Measurements from ENCODE around the gene DCST1. TPM values are rescaled to one million over a fixed set of nuclear protein-coding genes. Genes with fewer than 3 reads are reported as not detected.

The DCST1 gene
- polyA plus RNA-seq, 2 of the 4 experiments (the other 2 are of a cell fraction) = 0.06 TPM; not detected in 1

DNA sequence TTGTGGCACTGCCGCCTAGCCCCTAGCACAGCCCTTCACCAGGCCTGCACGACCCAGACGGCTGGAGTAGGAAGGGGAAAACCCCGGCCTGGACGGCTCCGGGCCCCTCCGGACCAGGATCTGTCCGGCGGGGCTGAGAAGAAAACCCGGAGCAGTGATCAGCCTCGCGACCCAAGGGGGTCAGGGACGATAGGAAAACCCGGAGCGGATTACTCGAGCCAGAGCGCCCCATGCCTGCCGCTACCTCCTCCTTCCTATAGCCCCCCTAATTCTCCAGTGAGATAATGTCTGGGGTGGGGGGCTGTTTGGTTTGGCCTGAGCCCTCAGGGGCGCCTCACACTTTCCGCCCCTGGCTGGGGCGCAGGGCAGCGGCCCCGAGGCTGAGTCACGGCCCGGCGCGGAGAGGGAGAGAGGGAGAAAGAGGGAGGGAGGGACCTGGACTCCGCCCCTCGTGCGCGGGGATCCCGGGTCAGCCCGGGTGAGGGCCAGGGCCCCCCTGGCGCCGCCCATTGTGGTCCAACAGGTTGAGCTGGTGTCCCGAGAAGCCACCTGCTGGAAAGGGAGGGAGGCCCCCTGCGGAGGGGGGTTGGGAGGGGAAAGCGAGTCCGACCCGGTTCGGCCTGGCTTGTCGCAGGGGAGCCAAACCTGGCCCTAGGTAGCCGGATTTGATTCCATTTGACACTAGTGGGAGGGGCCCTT lies 32.7 kb upstream of the DCST1 start (continued):
- TF ChIP-seq, protein P1, sequence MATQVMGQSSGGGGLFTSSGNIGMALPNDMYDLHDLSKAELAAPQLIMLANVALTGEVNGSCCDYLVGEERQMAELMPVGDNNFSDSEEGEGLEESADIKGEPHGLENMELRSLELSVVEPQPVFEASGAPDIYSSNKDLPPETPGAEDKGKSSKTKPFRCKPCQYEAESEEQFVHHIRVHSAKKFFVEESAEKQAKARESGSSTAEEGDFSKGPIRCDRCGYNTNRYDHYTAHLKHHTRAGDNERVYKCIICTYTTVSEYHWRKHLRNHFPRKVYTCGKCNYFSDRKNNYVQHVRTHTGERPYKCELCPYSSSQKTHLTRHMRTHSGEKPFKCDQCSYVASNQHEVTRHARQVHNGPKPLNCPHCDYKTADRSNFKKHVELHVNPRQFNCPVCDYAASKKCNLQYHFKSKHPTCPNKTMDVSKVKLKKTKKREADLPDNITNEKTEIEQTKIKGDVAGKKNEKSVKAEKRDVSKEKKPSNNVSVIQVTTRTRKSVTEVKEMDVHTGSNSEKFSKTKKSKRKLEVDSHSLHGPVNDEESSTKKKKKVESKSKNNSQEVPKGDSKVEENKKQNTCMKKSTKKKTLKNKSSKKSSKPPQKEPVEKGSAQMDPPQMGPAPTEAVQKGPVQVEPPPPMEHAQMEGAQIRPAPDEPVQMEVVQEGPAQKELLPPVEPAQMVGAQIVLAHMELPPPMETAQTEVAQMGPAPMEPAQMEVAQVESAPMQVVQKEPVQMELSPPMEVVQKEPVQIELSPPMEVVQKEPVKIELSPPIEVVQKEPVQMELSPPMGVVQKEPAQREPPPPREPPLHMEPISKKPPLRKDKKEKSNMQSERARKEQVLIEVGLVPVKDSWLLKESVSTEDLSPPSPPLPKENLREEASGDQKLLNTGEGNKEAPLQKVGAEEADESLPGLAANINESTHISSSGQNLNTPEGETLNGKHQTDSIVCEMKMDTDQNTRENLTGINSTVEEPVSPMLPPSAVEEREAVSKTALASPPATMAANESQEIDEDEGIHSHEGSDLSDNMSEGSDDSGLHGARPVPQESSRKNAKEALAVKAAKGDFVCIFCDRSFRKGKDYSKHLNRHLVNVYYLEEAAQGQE (IDR thresholded peaks at IDR 0.05) = no peak; the same call in 1 of the 2 replicates
- TF ChIP-seq KDM5A (IDR thresholded peaks at IDR 0.05) = no peak
- TF ChIP-seq, protein P2, sequence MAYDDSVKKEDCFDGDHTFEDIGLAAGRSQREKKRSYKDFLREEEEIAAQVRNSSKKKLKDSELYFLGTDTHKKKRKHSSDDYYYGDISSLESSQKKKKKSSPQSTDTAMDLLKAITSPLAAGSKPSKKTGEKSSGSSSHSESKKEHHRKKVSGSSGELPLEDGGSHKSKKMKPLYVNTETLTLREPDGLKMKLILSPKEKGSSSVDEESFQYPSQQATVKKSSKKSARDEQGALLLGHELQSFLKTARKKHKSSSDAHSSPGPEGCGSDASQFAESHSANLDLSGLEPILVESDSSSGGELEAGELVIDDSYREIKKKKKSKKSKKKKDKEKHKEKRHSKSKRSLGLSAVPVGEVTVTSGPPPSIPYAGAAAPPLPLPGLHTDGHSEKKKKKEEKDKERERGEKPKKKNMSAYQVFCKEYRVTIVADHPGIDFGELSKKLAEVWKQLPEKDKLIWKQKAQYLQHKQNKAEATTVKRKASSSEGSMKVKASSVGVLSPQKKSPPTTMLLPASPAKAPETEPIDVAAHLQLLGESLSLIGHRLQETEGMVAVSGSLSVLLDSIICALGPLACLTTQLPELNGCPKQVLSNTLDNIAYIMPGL (CRISPR knock-in tag; IDR thresholded peaks at IDR 0.05; ENCODE audit: borderline replicate concordance) = no peak
- TF ChIP-seq MAZ (IDR thresholded peaks at IDR 0.05; ENCODE audit: borderline replicate concordance, low read depth, low read length) = peak; percentile 94
- TF ChIP-seq, protein P3, sequence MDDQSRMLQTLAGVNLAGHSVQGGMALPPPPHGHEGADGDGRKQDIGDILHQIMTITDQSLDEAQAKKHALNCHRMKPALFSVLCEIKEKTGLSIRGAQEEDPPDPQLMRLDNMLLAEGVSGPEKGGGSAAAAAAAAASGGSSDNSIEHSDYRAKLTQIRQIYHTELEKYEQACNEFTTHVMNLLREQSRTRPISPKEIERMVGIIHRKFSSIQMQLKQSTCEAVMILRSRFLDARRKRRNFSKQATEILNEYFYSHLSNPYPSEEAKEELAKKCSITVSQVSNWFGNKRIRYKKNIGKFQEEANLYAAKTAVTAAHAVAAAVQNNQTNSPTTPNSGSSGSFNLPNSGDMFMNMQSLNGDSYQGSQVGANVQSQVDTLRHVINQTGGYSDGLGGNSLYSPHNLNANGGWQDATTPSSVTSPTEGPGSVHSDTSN (IDR thresholded peaks at IDR 0.05) = peak; percentile 51
- TF ChIP-seq, protein P4, sequence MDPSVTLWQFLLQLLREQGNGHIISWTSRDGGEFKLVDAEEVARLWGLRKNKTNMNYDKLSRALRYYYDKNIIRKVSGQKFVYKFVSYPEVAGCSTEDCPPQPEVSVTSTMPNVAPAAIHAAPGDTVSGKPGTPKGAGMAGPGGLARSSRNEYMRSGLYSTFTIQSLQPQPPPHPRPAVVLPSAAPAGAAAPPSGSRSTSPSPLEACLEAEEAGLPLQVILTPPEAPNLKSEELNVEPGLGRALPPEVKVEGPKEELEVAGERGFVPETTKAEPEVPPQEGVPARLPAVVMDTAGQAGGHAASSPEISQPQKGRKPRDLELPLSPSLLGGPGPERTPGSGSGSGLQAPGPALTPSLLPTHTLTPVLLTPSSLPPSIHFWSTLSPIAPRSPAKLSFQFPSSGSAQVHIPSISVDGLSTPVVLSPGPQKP (IDR thresholded peaks at IDR 0.05; ENCODE audit: low read depth, low read length) = no peak
- TF ChIP-seq, protein P5, sequence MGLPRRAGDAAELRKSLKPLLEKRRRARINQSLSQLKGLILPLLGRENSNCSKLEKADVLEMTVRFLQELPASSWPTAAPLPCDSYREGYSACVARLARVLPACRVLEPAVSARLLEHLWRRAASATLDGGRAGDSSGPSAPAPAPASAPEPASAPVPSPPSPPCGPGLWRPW (IDR thresholded peaks at IDR 0.05) = no peak
- TF ChIP-seq FOSL2 (IDR thresholded peaks at IDR 0.05) = peak; percentile 81
- peak; percentile 98 for TF ChIP-seq FOSL2 (CRISPR knock-in tag; IDR thresholded peaks at IDR 0.05)
- TF ChIP-seq CHD2 (IDR thresholded peaks at IDR 0.05; ENCODE audit: low read length, partially characterized antibody) = no peak
- TF ChIP-seq, protein P6, sequence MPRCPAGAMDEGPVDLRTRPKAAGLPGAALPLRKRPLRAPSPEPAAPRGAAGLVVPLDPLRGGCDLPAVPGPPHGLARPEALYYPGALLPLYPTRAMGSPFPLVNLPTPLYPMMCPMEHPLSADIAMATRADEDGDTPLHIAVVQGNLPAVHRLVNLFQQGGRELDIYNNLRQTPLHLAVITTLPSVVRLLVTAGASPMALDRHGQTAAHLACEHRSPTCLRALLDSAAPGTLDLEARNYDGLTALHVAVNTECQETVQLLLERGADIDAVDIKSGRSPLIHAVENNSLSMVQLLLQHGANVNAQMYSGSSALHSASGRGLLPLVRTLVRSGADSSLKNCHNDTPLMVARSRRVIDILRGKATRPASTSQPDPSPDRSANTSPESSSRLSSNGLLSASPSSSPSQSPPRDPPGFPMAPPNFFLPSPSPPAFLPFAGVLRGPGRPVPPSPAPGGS (IDR thresholded peaks at IDR 0.05) = peak; percentile 63; the same call in 1 of the 3 replicates
- peak; percentile 83 for TF ChIP-seq RFX5 (IDR thresholded peaks at IDR 0.05)
- TF ChIP-seq KDM1A (IDR thresholded peaks at IDR 0.05; ENCODE audit: low read depth) = no peak
- TF ChIP-seq MYC (IDR thresholded peaks at IDR 0.05; ENCODE audit: borderline replicate concordance, low read length) = peak; percentile 56
- TF ChIP-seq MAFK (IDR thresholded peaks at IDR 0.05; ENCODE audit: partially characterized antibody) = peak; percentile 30
- TF ChIP-seq SREBF2 (IDR thresholded peaks at IDR 0.05) = no peak
- TF ChIP-seq SMC3 (IDR thresholded peaks at IDR 0.05) = no peak; the same call in 2 of the 3 replicates
- no peak for TF ChIP-seq HEYL (CRISPR knock-in tag; IDR thresholded peaks at IDR 0.05)
- TF ChIP-seq PHF8 (IDR thresholded peaks at IDR 0.05; ENCODE audit: borderline replicate concordance, low read depth) = no peak

All from A549 (cell line).